Loucy (cell line): Measurements from ENCODE around the gene PKNOX2.

Experiments used
- H2AFZ ChIP-seq: fragments of 200-600 bp; sonication (generic); 2 replicates; pipeline ENCODE4 v1.6.0; 2016; ENCODE audit warnings: antibody characterized with exemption, mild to moderate bottlenecking, low read length, moderate library complexity
- H3F3A ChIP-seq: fragments of 200-600 bp; 2 replicates; pipeline ENCODE4 v1.6.0; 2016; ENCODE audit warnings: antibody characterized with exemption, low read depth, mild to moderate bottlenecking
- H3K27me3 ChIP-seq: fragments of 200-600 bp; sonication (generic); 2 replicates; pipeline ENCODE4 v1.6.1; 2014; ENCODE audit warnings: low read length, mild to moderate bottlenecking; ENCODE audit not compliant: insufficient read depth, poor library complexity, severe bottlenecking
- H3K36me3 ChIP-seq: fragments of 200-600 bp; sonication (generic); 2 replicates; pipeline ENCODE4 v1.6.1; 2016; ENCODE audit warnings: low read length; ENCODE audit not compliant: insufficient read depth
- H3K4me1 ChIP-seq: fragments of 200-600 bp; sonication (generic); 2 replicates; pipeline ENCODE4 v1.5.1; 2014; ENCODE audit warnings: low read length, mild to moderate bottlenecking; ENCODE audit not compliant: insufficient read depth, poor library complexity, severe bottlenecking
- H3K4me2 ChIP-seq: fragments of 200-600 bp; sonication (generic); 2 replicates; pipeline ENCODE4 v1.6.0; 2014; ENCODE audit warnings: antibody characterized with exemption, low read length, low read depth, mild to moderate bottlenecking; ENCODE audit not compliant: poor library complexity, severe bottlenecking
- H3K4me3 ChIP-seq: fragments of 200-600 bp; sonication (generic); 2 replicates; pipeline ENCODE4 v1.5.1; 2014; ENCODE audit warnings: low read length, mild to moderate bottlenecking, mixed read lengths; ENCODE audit not compliant: poor library complexity, severe bottlenecking
- H3K79me2 ChIP-seq: fragments of 200-600 bp; sonication (generic); 2 replicates; pipeline ENCODE4 v1.6.1; 2014; ENCODE audit warnings: low read length; ENCODE audit not compliant: insufficient read depth
- H3K9ac ChIP-seq: fragments of 200-600 bp; sonication (generic); 2 replicates; pipeline ENCODE4 v1.6.0; 2014; ENCODE audit warnings: mild to moderate bottlenecking, low read depth, low read length, moderate library complexity; ENCODE audit not compliant: poor library complexity, severe bottlenecking
- H3K9me2 ChIP-seq: fragments of 200-600 bp; sonication (generic); replicated peaks from 2 replicates; pipeline ENCODE4 v1.6.1; 2016; ENCODE audit warnings: low read depth, low read length, mixed read lengths
- H3K9me3 ChIP-seq: fragments of 200-600 bp; sonication (generic); 2 replicates; pipeline ENCODE4 v1.6.1; 2014; ENCODE audit warnings: mild to moderate bottlenecking, antibody characterized with exemption, low read length, low read depth; ENCODE audit not compliant: insufficient read depth
- H4K20me1 ChIP-seq: fragments of 200-600 bp; sonication (generic); 2 replicates; pipeline ENCODE4 v1.6.0; 2014; ENCODE audit warnings: antibody characterized with exemption, low read length, mild to moderate bottlenecking; ENCODE audit not compliant: insufficient read depth, poor library complexity, severe bottlenecking
- EZH2phosphoT487 ChIP-seq: fragments of 200-600 bp; IDR thresholded peaks from 2 replicates; pipeline ENCODE4 v1.6.1; 2018; ENCODE audit warnings: antibody characterized with exemption, mild to moderate bottlenecking, moderate library complexity, borderline replicate concordance
- TF ChIP-seq, protein P1 (sequence below): fragments of 200-600 bp; sonication (generic); conservative IDR thresholded peaks from 2 replicates; pipeline ENCODE4 v1.5.1; 2014; ENCODE audit warnings: mild to moderate bottlenecking, antibody characterized with exemption, low read length

The PKNOX2 gene

GRCh38 chr11:125449565-125449964, 285.0 kb downstream of the PKNOX2 start:
- Histone ChIP-seq H3K9ac (no peak overlapping the region), H2AFZ (no peak overlapping the region), H3F3A (no peaks in the 10 kb centered on the region), H3K36me3 (no peaks in the 10 kb centered on the region), H4K20me1 (no peaks in the 10 kb centered on the region), H3K4me2 (no peak overlapping the region), H3K9me3 (no peaks in the 10 kb centered on the region), H3K27me3 (no peaks in the 10 kb centered on the region), H3K79me2 (no peaks in the 10 kb centered on the region), H3K9me2 (no peaks in the 10 kb centered on the region), H3K4me3 (no peak overlapping the region), H3K4me1 (no peaks in the 10 kb centered on the region)
- no peak for TF ChIP-seq EZH2phosphoT487
- TF ChIP-seq, protein P1, sequence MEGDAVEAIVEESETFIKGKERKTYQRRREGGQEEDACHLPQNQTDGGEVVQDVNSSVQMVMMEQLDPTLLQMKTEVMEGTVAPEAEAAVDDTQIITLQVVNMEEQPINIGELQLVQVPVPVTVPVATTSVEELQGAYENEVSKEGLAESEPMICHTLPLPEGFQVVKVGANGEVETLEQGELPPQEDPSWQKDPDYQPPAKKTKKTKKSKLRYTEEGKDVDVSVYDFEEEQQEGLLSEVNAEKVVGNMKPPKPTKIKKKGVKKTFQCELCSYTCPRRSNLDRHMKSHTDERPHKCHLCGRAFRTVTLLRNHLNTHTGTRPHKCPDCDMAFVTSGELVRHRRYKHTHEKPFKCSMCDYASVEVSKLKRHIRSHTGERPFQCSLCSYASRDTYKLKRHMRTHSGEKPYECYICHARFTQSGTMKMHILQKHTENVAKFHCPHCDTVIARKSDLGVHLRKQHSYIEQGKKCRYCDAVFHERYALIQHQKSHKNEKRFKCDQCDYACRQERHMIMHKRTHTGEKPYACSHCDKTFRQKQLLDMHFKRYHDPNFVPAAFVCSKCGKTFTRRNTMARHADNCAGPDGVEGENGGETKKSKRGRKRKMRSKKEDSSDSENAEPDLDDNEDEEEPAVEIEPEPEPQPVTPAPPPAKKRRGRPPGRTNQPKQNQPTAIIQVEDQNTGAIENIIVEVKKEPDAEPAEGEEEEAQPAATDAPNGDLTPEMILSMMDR = no peak

DNA sequence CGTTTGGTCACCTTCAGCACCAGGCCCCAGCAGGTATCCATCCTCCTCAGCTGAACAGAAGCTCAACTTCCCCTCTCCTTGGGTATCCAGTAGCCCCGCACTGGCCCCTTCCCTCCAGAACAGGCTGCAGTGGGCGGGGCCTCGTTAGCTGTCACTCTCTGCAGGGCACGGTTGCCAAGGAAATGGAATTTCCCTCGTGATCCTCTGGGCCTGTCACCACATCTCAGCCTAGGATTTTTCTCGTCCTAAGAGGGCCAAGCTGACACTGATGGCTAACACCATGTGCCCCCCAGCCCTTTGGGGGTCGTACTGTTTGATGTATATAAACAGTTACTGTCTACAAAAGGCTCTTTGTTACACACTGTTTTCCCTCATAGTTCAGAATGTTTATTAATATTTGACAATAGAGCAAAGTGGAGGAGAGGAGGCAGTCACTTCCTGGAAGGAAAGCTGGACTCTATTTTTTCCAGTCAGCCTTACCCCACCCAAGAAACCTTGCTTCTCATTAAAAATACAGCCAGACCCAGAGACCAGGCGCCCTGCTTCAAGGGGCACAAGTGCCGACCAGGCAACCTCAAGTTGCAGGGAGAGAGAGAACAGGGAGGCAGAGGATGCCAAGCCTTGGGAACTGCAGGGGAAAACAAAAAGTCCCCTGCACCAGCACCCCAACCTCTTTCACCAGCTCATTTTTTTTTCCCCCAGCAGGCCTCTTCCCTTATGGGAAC, 287.0 kb downstream of the PKNOX2 start:
- H3K4me2 ChIP-seq = no peak overlapping the region
- no peak overlapping the region for H3K9ac ChIP-seq
- H3K4me3 ChIP-seq = no peak overlapping the region
- peak overlapping the region; percentile 93 for H2AFZ ChIP-seq
- no peaks in the 10 kb centered on the region for H4K20me1 ChIP-seq
- H3K27me3 ChIP-seq = no peaks in the 10 kb centered on the region
- no peaks in the 10 kb centered on the region for H3K79me2 ChIP-seq
- H3K9me2 ChIP-seq = no peaks in the 10 kb centered on the region
- no peaks in the 10 kb centered on the region for H3K36me3 ChIP-seq
- no peaks in the 10 kb centered on the region for H3F3A ChIP-seq
- no peaks in the 10 kb centered on the region for H3K4me1 ChIP-seq
- TF ChIP-seq, protein P1 = no peak
- TF ChIP-seq EZH2phosphoT487 = no peak
- no peaks in the 10 kb centered on the region for H3K9me3 ChIP-seq

DNA sequence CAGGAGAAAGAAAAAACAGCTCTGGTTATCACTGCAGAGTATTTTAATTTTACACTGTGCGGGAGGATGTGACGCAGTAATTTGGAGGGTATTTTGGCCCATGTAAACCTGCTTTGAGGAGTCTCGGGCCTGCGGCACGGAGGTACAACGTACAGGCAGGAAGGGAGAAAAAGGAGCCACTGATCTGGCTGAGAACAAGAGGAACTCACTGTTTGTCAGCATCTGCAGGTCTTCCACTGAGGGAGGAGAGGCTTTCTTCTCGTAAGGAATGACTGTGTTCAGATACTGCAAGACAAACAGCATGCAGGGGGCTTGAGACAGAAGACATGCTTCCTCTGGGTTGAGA, 287.5 kb downstream of the PKNOX2 start:
- Histone ChIP-seq H3K9me2 (no peaks in the 10 kb centered on the region), H3K79me2 (no peaks in the 10 kb centered on the region), H4K20me1 (no peaks in the 10 kb centered on the region), H3K9ac (no peak overlapping the region), H3K4me3 (no peak overlapping the region), H3K4me2 (no peak overlapping the region), H3K36me3 (no peaks in the 10 kb centered on the region), H3K9me3 (no peaks in the 10 kb centered on the region), H3K4me1 (no peaks in the 10 kb centered on the region), H2AFZ (peak overlapping the region; percentile 93), H3F3A (no peaks in the 10 kb centered on the region), H3K27me3 (no peaks in the 10 kb centered on the region)
- TF ChIP-seq EZH2phosphoT487 = no peak
- TF ChIP-seq, protein P1 = no peak
